NCI-H1092 treated with DMSO at 0.1 percent for 48 hours (cell line): ENCODE data around the gene OLFML2B.
"Not testable (repeated sequence)": the region's sequence is repeated elsewhere in the genome, so short reads cannot be mapped to it uniquely, and the experiment has no call there.

Experiments used
- DNase-seq: peaks from one replicate; lab custom pipeline; 2025; lab: John Stamatoyannopoulos, UW

The OLFML2B gene

DNA sequence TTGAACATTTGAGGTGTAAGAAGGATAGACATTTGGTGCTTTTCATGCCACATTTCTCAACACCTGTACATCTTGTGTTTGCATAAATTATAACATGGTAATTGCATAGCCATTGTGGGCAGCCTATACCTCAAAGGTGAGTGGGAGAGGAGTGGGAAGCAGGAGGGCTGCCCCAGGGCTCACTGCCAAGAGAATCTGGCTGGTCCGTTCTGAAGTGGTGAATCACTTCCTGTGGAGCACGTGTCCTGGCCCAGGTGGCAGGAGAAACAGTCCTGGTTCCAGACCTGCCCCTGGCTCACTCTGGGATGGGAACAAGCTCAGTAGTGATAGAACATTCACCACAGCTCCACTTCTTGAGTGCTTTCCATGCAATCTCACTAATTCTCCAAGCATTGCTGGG is 11.6 kb upstream of the OLFML2B start:
- DNase-seq = no peak

DNA sequence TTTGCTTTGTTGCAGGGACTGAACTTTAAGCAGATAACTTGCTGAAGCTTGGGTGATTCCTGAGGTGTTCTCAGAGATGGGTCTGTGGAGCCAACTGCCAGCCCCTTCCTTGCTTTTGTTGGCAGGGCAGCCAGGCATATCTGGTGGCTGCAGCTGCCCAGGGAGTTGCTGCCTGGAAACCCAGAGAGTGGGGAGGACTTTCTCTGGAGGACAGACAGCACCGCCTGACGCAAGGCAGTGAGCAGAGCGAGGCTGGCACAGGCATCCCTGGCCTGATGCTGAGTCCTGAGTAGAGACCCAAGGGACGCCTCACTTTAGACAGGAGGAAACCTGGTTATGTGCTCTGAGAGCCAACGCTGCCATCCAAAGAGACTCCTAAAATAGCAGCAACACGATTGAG is 9.8 kb upstream of the OLFML2B start:
- DNase-seq = peak; percentile 54

DNA sequence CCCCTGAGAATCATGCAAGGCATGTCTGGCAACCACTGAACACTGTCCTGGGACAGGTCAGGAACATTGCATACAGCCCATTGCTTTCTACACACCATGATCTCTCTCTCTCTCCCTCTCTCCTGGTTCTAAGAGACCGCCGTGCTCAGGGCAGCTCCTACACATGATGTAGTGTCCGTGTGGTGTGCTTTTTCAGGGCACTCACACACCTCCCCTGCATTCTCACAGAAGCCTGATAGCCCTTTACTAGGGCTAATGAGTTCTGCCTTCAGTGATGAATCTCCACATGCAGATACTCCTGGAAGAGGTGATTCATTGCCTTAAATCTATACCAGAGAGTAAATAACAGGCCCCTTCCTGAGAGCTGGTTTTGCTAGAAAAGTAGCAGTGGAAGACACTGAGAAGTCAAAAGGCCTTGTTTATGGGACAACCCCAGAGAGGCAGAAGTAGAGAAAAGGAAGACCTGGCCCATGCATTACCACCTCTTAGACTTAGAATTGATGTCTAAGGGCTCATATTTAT is 7.2 kb upstream of the OLFML2B start:
- no peak for DNase-seq

DNA sequence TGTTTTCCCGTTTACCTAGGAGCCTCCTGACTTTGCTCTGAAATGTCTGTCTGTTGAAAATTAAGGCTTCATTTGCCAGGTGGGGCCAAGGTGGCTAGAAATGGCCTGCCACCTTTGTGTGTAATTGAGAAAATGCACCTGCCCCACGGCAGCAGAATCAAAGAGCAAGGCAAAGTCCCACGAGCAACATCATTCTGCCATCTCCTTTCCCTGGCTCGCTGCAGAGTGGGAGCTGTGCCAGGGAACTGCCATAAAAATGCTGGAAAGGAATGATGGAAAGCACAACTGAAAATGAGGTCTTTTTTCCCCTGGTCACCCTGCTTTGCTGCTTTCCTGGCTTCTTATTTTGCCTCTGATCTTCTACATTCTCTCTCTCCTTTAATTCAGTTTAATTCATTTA is 5.5 kb upstream of the OLFML2B start:
- peak; percentile 59 for DNase-seq

DNA sequence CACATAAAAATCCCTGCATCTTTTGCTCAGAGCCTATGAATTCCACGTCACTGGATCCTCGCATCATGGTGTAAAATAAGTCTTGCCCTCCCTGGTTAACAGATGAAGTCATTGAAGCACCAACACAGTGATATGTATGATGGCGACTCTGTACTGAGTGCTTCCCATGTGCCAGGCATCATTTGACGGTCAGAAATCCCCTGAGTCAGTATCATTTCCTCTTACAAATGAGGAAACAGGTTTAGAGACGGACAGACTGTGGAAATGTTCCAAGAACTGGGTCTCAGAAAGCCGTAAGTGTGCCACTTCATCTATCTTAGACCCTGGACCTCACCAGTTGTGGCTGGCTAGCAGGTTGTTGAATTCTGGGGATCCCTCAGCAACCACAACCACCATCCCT is 5.1 kb upstream of the OLFML2B start:
- DNase-seq = peak; percentile 59

DNA sequence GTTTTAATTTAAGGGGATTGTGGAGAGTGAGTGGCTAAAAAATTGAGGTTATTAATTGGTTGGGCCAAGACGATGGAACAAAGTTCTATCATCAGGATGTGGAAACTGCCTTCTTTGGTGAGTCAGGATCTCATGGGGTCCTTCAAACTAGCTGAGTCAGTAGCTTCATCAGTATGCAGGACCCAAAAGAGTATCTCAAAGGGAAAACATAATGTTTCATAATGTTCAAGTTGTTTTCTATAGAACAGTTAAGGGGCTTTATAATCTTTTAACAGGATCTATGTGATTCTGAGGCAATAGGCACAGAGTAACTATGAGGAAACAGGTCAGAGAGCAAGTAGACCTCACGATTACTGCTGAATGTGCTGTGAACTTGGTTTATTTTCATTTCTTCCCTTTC is 3.2 kb upstream of the OLFML2B start:
- DNase-seq = no peak

DNA sequence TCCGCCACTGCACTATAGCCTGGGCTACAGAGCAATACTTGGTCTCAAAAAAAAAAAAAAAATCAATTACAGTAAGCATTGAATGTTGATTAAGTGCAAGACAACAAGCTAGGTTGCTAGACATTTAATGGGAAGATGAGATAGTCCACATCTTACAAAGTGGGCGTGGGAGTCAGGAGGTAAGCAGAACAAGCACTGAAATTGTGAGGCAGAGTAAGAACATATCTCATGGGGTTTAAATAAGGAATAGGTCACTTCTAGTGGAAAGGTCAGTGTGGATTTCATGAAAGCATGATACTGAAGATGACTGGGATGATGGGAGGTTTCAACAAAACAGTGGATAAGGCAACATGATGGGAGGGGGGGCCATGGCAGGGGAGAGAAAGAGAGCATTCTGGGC is 1.9 kb upstream of the OLFML2B start:
- no peak for DNase-seq

DNA sequence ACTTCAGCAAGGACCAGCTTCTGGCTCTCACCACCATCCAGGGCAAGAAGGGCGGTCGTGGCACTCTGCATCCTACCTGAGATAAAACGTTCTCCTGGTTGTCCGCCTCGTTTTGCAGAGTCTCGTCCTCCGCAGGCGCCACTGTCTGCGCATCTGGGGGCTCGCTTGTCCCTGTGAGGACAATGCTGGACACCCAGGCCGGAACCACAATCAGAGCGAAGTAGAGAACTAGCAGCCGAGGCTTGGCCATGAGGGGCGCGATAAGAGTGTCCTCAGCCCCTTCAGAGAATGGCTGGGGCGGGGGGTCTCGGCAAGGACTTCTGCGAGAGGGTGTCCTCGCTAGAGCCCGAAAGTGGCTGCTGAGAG is 505 bp downstream of the OLFML2B start:
- no peak for DNase-seq

DNA sequence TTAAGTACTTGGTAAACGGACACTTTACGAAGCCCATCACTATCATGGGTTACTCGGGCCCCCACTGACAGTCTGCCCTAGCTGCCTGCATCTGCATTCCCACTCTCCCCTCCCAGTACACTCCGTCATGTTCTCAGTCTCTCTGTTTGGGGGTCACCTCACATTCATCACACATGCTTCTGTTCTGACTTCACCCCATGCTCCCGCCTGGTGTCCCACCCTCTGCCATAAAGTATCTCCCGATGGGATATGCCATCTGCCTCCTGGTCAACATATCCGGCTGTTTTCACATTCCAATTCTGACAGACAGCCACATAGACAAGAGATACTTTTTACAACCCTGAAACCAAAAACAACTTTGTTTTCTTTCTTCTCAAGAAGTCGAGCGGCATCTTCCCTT is 1.0 kb downstream of the OLFML2B start:
- DNase-seq = no peak

DNA sequence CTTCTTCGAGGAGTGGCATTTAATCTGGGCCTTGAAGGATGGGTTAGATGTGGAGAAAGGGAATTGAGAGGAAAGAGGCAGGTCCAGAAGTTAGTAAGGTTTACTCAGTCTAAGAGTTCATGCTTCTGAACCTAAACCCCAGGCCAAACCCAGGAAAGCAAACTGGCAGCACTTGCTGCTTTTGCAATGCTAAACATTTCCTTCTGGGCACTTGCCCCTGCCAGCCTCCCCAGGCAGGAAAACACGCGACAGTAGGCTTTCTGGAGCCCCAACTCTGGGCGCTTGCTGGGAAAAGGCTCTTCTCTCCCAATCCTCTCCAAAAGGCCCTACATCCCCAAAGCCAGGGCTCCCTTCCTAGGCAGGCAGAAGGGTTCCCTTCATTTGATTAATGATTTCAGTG is 2.5 kb downstream of the OLFML2B start:
- no peak for DNase-seq

DNA sequence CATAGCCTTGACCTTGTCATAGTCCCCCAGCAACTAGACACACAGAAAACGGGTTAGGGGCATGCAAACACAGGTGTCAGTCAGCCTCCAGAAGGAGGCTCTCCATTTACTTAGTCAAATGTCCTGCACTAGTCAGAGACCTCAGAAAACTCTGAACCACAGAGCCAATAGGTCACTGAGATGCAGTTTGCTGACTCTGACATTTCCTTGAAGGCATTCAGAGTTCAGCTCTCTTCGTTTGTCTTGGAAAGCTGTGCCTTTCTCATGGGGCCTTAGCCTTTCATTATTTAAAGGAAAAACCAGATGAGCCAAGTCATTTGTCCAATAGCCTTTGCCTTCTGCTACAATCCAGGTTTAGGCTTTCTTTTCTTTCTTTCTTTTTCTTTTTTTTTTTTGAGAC is 3.5 kb downstream of the OLFML2B start:
- no peak for DNase-seq

DNA sequence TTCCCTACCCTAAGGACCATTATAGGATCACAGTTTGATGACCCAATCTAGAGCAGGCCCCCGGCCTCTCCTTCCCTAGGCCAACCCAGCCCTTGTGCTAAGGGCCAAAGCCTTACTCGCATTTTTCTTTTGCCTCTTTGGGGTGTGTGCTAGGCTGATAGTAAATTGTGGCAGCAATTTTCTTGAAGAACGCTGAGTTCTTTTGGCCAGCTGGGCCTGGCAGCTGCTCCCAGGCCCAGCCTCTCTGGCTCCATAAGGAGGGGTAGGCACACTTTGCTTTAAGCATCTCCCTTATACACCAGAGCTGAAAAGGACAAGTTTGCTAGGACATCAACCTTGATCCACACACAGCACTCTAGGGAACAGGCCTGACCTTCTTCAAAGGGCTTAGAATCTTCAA is 4.2 kb downstream of the OLFML2B start:
- DNase-seq = peak; percentile 7

DNA sequence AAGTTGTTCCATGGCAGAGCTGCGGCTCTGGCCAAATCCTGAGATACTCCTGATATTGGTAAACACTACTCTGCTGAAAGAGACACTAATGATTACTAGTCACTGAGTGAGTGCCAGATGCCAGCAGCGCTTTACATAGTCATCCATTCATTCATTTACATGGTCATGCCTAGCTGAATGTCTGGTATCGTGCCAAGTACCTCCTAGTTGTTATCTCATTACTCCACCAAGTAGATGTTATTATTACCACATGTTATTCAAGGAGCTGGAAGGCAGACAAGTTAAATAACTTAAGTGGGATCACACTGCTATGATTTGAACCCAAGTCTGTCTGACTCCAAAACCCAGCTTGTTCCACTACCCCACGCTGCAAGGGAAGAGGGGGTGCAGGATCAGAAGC is 4.7 kb downstream of the OLFML2B start:
- DNase-seq = peak; percentile 90

DNA sequence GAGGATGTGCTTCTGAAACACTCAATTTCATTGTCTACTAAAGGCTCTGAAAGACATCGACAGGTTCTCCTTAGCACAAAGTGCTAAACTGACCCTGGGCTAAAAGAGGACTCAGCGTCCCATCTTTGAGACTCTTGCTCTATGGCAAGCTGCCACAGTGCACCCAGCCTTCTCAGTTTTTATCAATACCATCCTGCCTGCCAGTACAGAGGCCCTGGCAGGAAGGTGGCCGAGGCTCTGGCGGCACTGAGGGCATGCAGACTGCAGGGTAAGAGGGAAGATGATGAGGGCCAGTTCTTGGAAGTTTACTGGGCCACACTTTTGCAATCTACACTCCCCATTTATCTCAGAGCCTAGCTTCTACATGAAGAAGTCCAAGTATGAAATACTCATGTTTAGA is 5.3 kb downstream of the OLFML2B start:
- DNase-seq = no peak

DNA sequence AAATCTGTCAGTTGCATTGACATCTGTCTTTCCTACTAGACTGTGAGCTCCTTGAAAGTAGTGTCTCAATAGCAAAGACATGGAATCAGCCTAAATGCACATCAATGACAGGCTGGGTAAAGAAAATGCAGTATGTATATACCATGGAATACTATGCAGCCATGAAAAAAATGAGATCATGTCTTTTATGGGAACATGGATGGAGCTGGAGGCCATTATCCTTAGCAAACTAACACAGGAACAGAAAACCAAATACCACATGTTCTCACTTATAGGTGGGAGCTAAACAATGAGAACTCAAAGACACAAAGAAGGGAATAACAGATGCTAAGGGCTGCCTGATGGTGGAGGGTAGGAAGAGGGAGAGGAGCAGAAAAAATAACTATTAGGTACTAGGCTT is 5.9 kb downstream of the OLFML2B start:
- DNase-seq = not testable (repeated sequence)

DNA sequence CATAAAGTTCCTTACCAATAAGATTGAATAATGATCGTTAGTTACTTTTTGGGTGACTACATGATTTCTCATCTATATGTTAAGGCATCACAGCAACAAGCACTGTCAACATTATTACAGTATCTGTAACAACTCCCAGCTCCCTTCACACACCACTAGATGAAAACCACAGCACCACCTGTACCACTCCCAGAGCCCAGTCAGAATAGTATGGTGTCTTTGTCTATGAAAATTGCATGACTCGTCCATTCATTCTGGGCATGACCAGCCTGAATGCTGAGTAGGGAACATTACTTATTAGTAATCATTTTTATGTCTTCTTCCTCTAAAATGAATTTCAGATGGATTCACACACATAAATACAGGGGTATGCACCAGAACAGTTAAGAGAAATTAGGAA is 7.0 kb downstream of the OLFML2B start:
- DNase-seq = no peak

DNA sequence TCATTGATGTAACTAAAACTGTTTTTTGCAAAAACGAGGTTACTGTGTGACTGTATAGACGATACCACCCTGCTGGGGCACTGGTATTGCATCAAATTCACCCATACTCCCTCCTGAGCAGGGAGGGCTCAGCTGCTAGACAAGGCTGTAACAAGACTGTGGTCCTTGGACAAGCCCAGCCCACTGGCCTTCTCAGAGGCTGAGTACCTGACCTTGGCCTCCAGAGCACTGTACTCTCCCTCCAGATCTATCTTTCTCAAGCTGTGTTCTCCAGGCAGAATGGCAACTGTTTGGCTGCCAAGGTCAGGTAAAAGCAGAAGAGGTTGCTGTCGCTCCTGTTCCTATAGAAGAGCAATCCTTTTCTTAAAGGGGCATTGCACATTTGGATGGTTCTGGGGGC is 8.5 kb downstream of the OLFML2B start:
- DNase-seq = no peak

DNA sequence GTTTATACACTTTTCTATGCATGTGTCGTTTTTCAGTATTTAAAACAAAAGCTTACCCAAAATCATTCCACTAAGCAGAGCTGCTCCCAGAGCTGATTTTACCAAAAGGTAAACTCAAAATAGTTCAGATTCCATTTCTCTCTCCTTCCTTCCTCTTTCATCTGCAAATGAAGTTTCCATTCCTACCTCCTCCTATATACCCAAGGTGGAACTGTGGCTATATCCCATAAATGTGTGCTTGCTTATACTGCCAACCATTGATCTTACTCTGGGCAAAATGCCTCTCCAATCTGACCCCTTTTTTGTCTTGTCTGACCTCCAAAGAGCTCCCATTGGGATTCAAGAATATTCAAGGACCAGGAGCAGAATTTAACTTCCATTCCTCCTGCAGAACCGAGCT is 9.5 kb downstream of the OLFML2B start:
- no peak for DNase-seq

DNA sequence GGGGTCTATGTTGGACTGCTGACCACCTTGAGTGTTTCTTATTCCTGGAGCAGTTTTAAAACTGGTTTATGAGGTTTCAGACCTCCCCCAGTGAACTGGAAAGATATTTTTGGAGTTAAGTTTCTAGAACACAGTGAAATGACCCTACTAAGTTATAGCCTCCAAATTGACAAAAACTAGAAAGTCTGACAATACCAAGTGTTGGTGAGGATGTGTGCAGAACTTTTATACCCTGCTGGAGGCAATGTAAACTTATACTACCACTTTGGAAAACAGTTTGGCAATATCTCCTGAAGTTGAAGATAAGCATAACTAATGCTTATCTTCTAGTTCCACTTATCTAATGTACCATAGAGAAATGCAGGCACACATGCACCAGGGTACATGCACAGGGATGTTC is 10.4 kb downstream of the OLFML2B start:
- no peak for DNase-seq

DNA sequence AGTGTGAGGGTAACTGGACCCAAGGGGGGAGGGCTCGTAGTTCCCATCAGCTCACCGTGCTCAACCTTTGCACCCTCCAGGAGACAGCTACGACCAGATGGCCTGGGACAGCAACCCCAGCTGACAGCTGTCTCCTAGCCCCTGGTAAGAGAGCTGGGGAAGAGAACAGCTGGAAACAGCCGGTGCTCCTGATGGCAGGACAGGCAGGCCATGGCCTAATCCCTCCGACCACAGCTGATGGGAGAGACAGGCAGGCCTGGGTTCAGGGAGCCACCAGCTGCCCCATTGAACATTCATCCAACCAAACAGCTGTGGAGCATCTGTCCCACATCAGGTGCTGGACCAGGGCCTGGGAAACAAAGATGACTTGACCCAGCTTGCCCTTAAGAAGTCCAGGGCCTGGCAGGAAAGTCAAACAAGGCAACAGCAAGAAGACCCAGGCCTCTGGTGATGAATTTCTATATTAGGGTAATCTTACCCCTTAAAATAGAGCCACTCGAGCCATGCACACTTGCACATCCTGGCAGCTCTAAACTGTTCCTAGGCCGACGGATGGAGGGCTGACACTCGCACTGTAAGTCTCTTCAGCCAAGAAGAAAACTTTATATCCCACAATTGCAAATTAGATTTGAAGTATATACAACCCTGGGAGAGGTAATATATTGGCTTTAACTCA is 12.2 kb downstream of the OLFML2B start:
- DNase-seq = no peak

DNA sequence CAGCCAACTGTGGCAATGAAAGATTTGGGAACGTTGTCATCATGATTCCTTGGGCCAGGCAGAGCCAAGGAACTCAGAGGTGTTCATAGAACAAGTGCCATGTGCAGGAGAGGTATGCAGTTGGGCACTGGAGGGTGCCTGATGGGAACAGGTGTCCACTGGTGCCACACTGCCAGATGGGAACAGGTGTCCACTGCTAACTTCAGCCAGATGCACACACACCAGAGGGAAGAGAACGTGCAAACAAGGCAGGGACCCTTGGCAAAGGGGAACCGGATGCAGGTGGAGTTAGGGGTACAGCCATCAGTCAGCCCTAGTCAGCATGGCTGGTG is 13.5 kb downstream of the OLFML2B start:
- no peak for DNase-seq

DNA sequence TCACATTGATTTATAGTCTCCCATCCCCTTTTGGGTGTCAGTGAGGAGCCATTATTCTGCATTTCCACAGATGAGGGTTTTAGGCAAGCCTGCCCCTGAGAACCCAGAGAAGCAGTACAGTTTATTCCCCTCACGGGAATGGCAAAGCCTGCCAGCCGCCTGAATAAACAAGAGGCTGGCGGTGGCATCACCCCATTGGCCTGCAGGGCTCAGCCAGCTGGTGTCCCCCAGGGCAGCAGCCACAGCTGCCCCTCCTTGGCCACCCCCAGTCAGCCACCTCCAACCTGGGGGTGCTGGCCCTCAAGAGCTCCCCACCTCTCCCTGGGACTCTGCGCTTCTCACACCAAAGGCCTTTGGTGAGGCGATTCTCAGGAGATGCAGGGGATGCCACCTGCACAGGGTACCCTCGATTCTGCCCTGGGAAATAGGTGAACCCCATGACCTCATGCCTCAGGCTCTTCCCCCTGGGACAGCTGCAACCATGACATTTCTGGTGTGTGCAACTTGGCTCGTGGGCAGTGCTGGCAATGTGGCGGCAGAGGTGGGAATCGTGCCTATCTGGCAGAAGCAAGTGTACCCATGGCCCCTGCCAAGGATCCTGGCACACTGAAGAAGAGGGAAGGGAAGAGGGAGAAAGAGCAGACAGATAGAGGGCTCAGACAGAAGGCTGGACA is 14.0 kb downstream of the OLFML2B start:
- no peak for DNase-seq

DNA sequence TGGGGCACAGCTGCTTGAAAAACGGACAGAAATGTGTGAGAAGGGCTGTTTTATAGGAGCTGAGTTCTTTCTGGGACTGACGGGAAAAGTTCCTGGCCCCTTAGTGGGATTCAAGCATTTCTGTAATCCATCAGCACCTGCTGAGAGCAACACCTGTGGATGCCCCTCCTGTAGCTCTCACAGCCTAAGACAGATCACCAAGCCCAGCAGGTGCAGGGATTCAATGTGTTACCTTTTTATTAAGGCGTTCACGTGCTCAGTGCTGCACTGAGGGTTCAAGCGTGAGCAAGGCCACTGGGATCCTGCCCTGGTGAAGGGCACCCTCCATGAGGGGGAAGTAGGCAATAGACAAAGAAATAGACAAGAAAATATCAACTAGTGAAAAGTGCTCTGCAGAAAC is 14.9 kb downstream of the OLFML2B start:
- DNase-seq = no peak

DNA sequence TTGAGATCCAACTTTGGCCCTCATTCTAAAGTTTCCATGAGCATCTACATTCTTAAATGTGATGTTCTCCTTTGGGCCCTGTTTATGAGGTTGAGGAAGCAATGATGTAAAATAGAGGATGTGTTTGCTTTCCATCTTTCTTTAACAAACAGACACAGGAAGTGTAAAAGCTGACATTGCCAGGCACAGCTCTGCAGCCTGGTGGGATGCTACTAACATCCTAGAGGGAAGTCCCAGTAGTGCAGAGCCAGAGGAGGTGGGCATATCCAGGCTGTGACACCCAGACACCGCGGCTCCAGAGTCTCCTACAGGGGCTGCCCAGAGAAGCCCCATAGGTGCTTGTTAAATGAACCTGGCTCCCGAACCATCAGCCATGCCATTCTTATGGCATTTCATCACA is 16.2 kb downstream of the OLFML2B start:
- no peak for DNase-seq
